Fibroblast of lung (primary cell): ENCODE data around the gene KLB.

Source experiments
- CTCF ChIP-seq, 2 donors: IDR thresholded peaks in 1 of 2; conservative IDR thresholded peaks in 1 of 2; 1 replicate in 1 of 2; 2 replicates in 1 of 2; pipeline ENCODE4 v1.5.1; 2011 to 2012; ENCODE audit warnings: low read length in 2 of 2, control low read depth in 1 of 2, inconsistent platforms in 1 of 2, low read depth in 1 of 2, mild to moderate bottlenecking in 1 of 2
- EZH2 ChIP-seq: IDR thresholded peaks from 2 replicates; pipeline ENCODE4 v1.5.1; 2012; ENCODE audit warnings: low read length, control low read depth, mild to moderate bottlenecking; ENCODE audit errors: missing control alignments

DNA sequence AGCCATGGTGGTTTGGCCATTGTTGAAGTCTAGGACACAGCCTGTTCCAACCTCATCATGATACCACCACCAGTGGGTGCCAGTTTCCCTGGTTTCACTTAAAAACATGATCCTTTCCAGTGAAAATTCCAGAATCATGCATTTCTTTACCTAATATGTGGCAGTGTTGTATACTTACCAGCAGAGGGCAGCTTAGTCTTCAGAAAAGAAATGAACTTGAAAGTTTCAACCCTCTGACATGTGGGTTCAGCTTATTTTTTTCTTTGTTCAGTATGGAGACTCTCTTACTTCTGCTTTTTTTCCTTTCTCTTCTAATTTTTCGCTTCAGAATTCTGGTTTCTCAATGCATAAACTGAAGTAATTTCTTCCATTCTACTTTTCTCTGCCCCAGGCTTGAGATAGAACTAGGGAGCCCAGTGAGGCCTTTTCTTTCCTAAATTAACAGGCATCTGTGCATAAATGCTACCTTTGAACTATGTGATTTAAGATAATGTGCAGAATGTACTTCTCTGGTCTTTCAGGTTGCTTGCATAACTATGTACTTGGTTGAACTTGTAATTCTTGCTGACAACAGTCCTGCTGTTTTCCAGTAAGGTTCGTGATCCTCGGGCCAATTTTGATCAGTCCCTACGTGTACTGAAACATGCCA is 62.8 kb downstream of the KLB start:
- TF ChIP-seq EZH2 (no peak), CTCF (conservative IDR thresholded peaks at IDR 0.05 in 1 of 2, IDR thresholded peaks at IDR 0.05 in 1 of 2; ENCODE audit: low read depth in 1 of 2, low read length in 2 of 2) (peak; percentile 80 to 91)
